ENCODE results near the gene PGM2L1. TPM values are rescaled to one million over a fixed set of nuclear protein-coding genes. Genes with fewer than 3 reads are reported as not detected.

Gene PGM2L1
- total and polyA plus RNA-seq, 2 experiments from 2014 or later: 32.6 to 44.4 TPM

GRCh38 chr11:74357449-74357848 lies 40.8 kb downstream of the PGM2L1 start:
- Histone ChIP-seq H3K4me1 (ENCODE audit: insufficient read depth) (no peaks in the 10 kb centered on the region), H3K4me3 (no peak overlapping the region), H3K27me3 (ENCODE audit: insufficient read depth) (no peaks in the 10 kb centered on the region), H3K79me2 (replicated peaks; ENCODE audit: insufficient read depth) (no peaks in the 10 kb centered on the region), H3K4me2 (no peak overlapping the region), H3K36me3 (ENCODE audit: insufficient read depth) (peaks cover 32% of the 10 kb centered on the region), H3K27ac (ENCODE audit: low read depth) (no peak overlapping the region), H2AFZ (no peak overlapping the region), H3K9me2 (ENCODE audit: insufficient read depth) (no peaks in the 10 kb centered on the region), H3F3A (replicated peaks; ENCODE audit: low read depth) (no peaks in the 10 kb centered on the region), H4K20me1 (replicated peaks; ENCODE audit: insufficient read depth) (no peaks in the 10 kb centered on the region)
- ATAC-seq: no peak
- Mint-ChIP-seq H3K27me3 (ENCODE audit: insufficient read depth, low read depth, poor library complexity) (peaks cover 4% of the 10 kb centered on the region), H3K36me3 (ENCODE audit: low read depth) (peaks cover 71% of the 10 kb centered on the region), H3K4me1 (no peaks in the 10 kb centered on the region), H3K27ac (no peak overlapping the region), H3K4me3 (no peak overlapping the region), H3K9me3 (peaks cover 27% of the 10 kb centered on the region)
- DNase-seq (ENCODE audit: low spot score): no peak
- TF ChIP-seq EZH2 (IDR thresholded peaks at IDR 0.05; ENCODE audit: low read depth, unreplicated experiment): no peak
- TF ChIP-seq ZNF331 (CRISPR knock-in tag; IDR thresholded peaks at IDR 0.05; ENCODE audit: low read depth): no peak
- TF ChIP-seq CREB1 (CRISPR knock-in tag; IDR thresholded peaks at IDR 0.05; ENCODE audit: low read depth): no peak
- no peak for TF ChIP-seq ZNF462 (CRISPR knock-in tag; IDR thresholded peaks at IDR 0.05)
- TF ChIP-seq CTCF (conservative IDR thresholded peaks at IDR 0.05; ENCODE audit: low read depth in 2 of 2): no peak
- no peak for TF ChIP-seq ETS1 (IDR thresholded peaks at IDR 0.05)
- no peak for TF ChIP-seq POLR2AphosphoS5 (IDR thresholded peaks at IDR 0.05; ENCODE audit: low read depth)
- no peak for TF ChIP-seq JUNB (IDR thresholded peaks at IDR 0.05; ENCODE audit: unreplicated experiment)
- no peak for TF ChIP-seq REST (IDR thresholded peaks at IDR 0.05; ENCODE audit: unreplicated experiment)
- no peak for TF ChIP-seq ZNF114 (CRISPR knock-in tag; IDR thresholded peaks at IDR 0.05)
- TF ChIP-seq STAT1 (IDR thresholded peaks at IDR 0.05; ENCODE audit: unreplicated experiment): no peak
- TF ChIP-seq EZH2phosphoT487 (IDR thresholded peaks at IDR 0.05; ENCODE audit: unreplicated experiment): no peak
- no peak for TF ChIP-seq NANOG (IDR thresholded peaks at IDR 0.05; ENCODE audit: borderline replicate concordance)
